K562 (cell line): Measurements from ENCODE around the gene PHETA2. TPM values are rescaled to one million over a fixed set of nuclear protein-coding genes. Genes with fewer than 3 reads are reported as not detected.

Experiments used
- KDM2B ChIP-seq: fragments of 250-450 bp; sonication (Bioruptor Pico); IDR thresholded peaks from 2 replicates; pipeline ENCODE4 v1.8.0; 2021; ENCODE audit warnings: mild to moderate bottlenecking, moderate library complexity
- KDM5B ChIP-seq: fragments of 200-600 bp; sonication (generic); IDR thresholded peaks from 2 replicates; pipeline ENCODE4 v1.6.1; 2012; ENCODE audit warnings: low read depth, mild to moderate bottlenecking, moderate library complexity, low read length, control low read depth, inconsistent platforms; ENCODE audit not compliant: insufficient replicate concordance
- PHF20 ChIP-seq: fragments of 450-650 bp; IDR thresholded peaks from 2 replicates; pipeline ENCODE4 v1.6.1; 2018; ENCODE audit not compliant: partially characterized antibody
- PTRF ChIP-seq: fragments of 450-650 bp; IDR thresholded peaks from 2 replicates; pipeline ENCODE4 v1.6.1; 2016; ENCODE audit warnings: mild to moderate bottlenecking, missing genetic modification characterization, missing compliant biosample characterization
- SMARCA4 ChIP-seq: fragments of 450-650 bp; IDR thresholded peaks from 2 replicates; pipeline ENCODE4 v1.6.1; 2016
- ZKSCAN3 ChIP-seq: fragments of 250-450 bp; sonication (Bioruptor Pico); IDR thresholded peaks from 2 replicates; pipeline ENCODE4 v1.4.0; 2020
- ZSCAN32 ChIP-seq: fragments of 450-650 bp; formaldehyde crosslinking; IDR thresholded peaks from 2 replicates; pipeline ENCODE4 v1.4.0; 2020; ENCODE audit warnings: mild to moderate bottlenecking, moderate library complexity
- polyA plus RNA-seq, 8 experiments: library from polyadenylated mRNA; depleted of rRNA in 4 of 8; stranded (reverse) in 5 of 8; unstranded in 3 of 8; fragments of >200 nt; fragmentation: Nextera tagmentation in 2 of 8; fragmentation: Illumina TruSeq in 1 of 8; extraction: Ambion mirVana in 2 of 8; extraction: Trizol in 1 of 8; gene quantifications; 2 replicates each; pipeline versions ENCODE4 v1.2.1 to v1.2.3, GENCODE V29; 2011 to 2014; ENCODE audit warnings: inconsistent platforms in 1 of 8, missing spikeins in 1 of 8
- total RNA-seq, 7 experiments: library from RNA; depleted of rRNA in 6 of 7; stranded (reverse); fragments of >200 nt in 6 of 7; fragmentation: Illumina TruSeq in 2 of 7; extraction: Trizol in 2 of 7; gene quantifications; 2 replicates each; pipeline versions ENCODE4 v1.2.1 to v1.2.3, GENCODE V29; 2011 to 2021; ENCODE audit warnings: low replicate concordance in 1 of 7
- TF ChIP-seq, protein P1 (sequence below), 2 experiments: fragments of 450-650 bp in 1 of 2; sonication (generic) in 1 of 2; formaldehyde crosslinking; conservative IDR thresholded peaks; 2 replicates each; pipeline versions ENCODE4 v1.4.0 to v1.8.1; 2020 to 2022; ENCODE audit warnings: mild to moderate bottlenecking in 1 of 2, missing genetic modification reagents in 1 of 2
- TF ChIP-seq, protein P2 (sequence below): fragments of 450-650 bp; IDR thresholded peaks from 2 replicates; pipeline ENCODE4 v1.6.1; 2018; ENCODE audit not compliant: partially characterized antibody
- TF ChIP-seq, protein P3 (sequence below): IDR thresholded peaks from 2 replicates; pipeline ENCODE4 v1.6.1; 2016; ENCODE audit warnings: missing genetic modification characterization, missing compliant biosample characterization

PHETA2 gene
- total and polyA plus RNA-seq, 9 of the 15 experiments (the other 6 are each of a cell fraction or from before 2014, with no cell fraction given) = 0.07 to 0.22 (median 0.08) TPM; not detected in 5

DNA sequence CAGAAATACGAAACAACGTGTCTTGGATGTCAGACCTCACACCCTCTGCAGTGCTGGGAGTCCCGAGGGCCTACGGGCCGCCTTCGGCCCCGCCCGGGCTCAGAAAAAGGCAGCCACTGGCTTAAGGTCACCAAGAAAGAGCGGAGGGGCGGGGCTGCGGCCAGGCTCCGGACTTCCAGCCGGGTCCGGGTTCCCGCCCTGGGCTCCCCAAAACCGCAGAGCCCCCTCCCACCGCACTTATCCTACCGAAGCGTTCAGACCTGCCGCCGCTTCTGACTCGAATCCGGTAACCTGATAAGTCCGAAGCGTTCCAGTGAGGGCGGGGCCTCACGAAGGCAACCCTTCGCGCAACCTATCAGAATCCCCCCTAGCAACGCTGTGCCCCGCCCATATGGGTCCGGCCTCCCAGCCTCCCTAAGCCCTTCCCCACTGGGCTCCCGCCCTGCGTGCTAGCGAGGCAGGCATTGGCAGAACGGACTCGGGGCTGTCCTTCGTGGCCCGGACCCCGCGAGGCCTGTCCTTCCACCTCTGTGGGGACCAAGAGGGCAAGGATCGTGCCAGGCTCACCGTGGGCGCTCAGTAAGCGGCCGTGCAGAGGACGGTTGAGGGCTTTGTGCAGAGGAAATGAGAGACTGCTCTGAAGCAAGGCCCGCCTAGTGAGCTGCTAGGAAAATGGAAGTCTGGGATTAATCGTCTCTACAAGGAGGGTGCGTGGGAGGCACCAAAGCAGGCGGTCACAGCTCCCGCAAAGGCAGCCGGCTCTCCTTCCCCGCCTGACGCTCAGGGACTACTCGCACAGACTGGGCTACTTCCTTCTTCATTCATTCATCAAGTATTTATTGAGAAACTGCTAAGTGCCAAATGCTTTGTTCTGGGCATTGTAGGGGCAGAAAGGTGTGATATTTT is 3.3 kb upstream of the PHETA2 start, which contains the start of gene NAGA (continued):
- no peak for TF ChIP-seq PTRF
- TF ChIP-seq, protein P1, sequence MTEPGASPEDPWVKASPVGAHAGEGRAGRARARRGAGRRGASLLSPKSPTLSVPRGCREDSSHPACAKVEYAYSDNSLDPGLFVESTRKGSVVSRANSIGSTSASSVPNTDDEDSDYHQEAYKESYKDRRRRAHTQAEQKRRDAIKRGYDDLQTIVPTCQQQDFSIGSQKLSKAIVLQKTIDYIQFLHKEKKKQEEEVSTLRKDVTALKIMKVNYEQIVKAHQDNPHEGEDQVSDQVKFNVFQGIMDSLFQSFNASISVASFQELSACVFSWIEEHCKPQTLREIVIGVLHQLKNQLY (CRISPR knock-in tag; conservative IDR thresholded peaks at IDR 0.05) = no peak
- peak; percentile 43 for TF ChIP-seq PHF20
- TF ChIP-seq SMARCA4 = peak; percentile 35; the same call in 1 of the 2 replicates
- TF ChIP-seq KDM2B (CRISPR knock-in tag) = no peak
- TF ChIP-seq ZKSCAN3 (CRISPR knock-in tag) = no peak
- TF ChIP-seq, protein P2, sequence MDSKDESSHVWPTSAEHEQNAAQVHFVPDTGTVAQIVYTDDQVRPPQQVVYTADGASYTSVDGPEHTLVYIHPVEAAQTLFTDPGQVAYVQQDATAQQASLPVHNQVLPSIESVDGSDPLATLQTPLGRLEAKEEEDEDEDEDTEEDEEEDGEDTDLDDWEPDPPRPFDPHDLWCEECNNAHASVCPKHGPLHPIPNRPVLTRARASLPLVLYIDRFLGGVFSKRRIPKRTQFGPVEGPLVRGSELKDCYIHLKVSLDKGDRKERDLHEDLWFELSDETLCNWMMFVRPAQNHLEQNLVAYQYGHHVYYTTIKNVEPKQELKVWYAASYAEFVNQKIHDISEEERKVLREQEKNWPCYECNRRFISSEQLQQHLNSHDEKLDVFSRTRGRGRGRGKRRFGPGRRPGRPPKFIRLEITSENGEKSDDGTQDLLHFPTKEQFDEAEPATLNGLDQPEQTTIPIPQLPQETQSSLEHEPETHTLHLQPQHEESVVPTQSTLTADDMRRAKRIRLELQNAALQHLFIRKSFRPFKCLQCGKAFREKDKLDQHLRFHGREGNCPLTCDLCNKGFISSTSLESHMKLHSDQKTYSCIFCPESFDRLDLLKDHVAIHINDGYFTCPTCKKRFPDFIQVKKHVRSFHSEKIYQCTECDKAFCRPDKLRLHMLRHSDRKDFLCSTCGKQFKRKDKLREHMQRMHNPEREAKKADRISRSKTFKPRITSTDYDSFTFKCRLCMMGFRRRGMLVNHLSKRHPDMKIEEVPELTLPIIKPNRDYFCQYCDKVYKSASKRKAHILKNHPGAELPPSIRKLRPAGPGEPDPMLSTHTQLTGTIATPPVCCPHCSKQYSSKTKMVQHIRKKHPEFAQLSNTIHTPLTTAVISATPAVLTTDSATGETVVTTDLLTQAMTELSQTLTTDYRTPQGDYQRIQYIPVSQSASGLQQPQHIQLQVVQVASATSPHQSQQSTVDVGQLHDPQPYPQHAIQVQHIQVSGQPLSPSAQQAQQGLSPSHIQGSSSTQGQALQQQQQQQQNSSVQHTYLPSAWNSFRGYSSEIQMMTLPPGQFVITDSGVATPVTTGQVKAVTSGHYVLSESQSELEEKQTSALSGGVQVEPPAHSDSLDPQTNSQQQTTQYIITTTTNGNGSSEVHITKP = peak; percentile 37
- TF ChIP-seq, protein P3, sequence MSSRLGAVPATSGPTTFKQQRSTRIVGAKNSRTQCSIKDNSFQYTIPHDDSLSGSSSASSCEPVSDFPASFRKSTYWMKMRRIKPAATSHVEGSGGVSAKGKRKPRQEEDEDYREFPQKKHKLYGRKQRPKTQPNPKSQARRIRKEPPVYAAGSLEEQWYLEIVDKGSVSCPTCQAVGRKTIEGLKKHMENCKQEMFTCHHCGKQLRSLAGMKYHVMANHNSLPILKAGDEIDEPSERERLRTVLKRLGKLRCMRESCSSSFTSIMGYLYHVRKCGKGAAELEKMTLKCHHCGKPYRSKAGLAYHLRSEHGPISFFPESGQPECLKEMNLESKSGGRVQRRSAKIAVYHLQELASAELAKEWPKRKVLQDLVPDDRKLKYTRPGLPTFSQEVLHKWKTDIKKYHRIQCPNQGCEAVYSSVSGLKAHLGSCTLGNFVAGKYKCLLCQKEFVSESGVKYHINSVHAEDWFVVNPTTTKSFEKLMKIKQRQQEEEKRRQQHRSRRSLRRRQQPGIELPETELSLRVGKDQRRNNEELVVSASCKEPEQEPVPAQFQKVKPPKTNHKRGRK (tag) = no peak
- no peak for TF ChIP-seq ZSCAN32 (CRISPR knock-in tag)
- TF ChIP-seq KDM5B = peak; percentile 79
